SJSA1 (cell line): Measurements from ENCODE around the gene CYP3A7. TPM values are rescaled to one million over a fixed set of nuclear protein-coding genes. Genes with fewer than 3 reads are reported as not detected.

Source experiments
- total RNA-seq: library from RNA; depleted of rRNA; stranded (reverse); fragments of >200 nt; shearing (Covaris generic); gene quantifications from 2 replicates; pipeline ENCODE4 v1.2.3, GENCODE V29; 2014; rRNA removed

CYP3A7 gene
- total RNA-seq, 1 experiment from 2014 or later: not detected

Other genes starting within 250 kb of the CYP3A7 start
- 16.3 and 24.0 TPM in 2 replicates for gene ZNF394, start 234.9 kb downstream of the CYP3A7 start, total RNA-seq
- 10.2 and 16.1 TPM in 2 replicates for gene ZKSCAN5, start 230.5 kb downstream of the CYP3A7 start, total RNA-seq
- 6.8 and 7.9 TPM in 2 replicates for gene FAM200A, start 183.1 kb downstream of the CYP3A7 start, total RNA-seq
- gene ZNF655, start 176.6 kb downstream of the CYP3A7 start, total RNA-seq: 107 and 109 TPM in 2 replicates
- 0.41 and 1.1 TPM in 2 replicates for gene TMEM225B, start 136.9 kb downstream of the CYP3A7 start, total RNA-seq
- 26.9 and 28.3 TPM in 2 replicates for gene ZSCAN25, start 118.2 kb downstream of the CYP3A7 start, total RNA-seq
- gene CYP3A5, start 55.2 kb downstream of the CYP3A7 start, total RNA-seq: 0.37 and 1.8 TPM in 2 replicates
- gene CYP3A4, start 49.0 kb upstream of the CYP3A7 start, total RNA-seq: not detected in 2 replicates
- not detected in 2 replicates for gene CYP3A43, start 92.8 kb upstream of the CYP3A7 start, total RNA-seq
- gene OR2AE1, start 141.8 kb upstream of the CYP3A7 start, total RNA-seq: not detected in 2 replicates
- 11.4 and 13.9 TPM in 2 replicates for gene TRIM4, start 184.3 kb upstream of the CYP3A7 start, total RNA-seq
- not detected in 2 replicates for gene GJC3, start 194.4 kb upstream of the CYP3A7 start, total RNA-seq
- gene AZGP1, start 240.8 kb upstream of the CYP3A7 start, total RNA-seq: not detected in 2 replicates